K562 (cell line): ENCODE data around the gene MSL2.

Source experiments
- CAMTA2 ChIP-seq: fragments of 250-450 bp; sonication (Bioruptor Pico); conservative IDR thresholded peaks from 2 replicates; pipeline ENCODE4 v1.5.1; 2022
- CCNT2 ChIP-seq: IDR thresholded peaks from 2 replicates; pipeline ENCODE4 v1.6.1; 2011; ENCODE audit warnings: borderline replicate concordance, low read depth, mild to moderate bottlenecking, moderate library complexity, mixed read lengths, low read length; ENCODE audit not compliant: insufficient read length; ENCODE audit errors: extremely low read depth
- CEBPG ChIP-seq, 3 experiments: fragments of 200-800 bp in 1 of 3; sonication (Bioruptor generic) in 1 of 3; sonication (generic) in 1 of 3; formaldehyde crosslinking in 1 of 3; IDR thresholded peaks in 2 of 3; conservative IDR thresholded peaks in 1 of 3; 2 replicates each; pipeline versions ENCODE4 v1.6.1 to v1.8.0; 2016 to 2022; ENCODE audit warnings: missing compliant biosample characterization in 2 of 3, missing genetic modification characterization in 2 of 3, mild to moderate bottlenecking in 1 of 3, missing genetic modification reagents in 1 of 3
- CTCF ChIP-seq, 3 experiments: IDR thresholded peaks in 2 of 3; conservative IDR thresholded peaks in 1 of 3; 2 replicates each; pipeline ENCODE4 v1.5.1; 2011 to 2012; ENCODE audit warnings: low read length in 3 of 3, mild to moderate bottlenecking in 3 of 3, control low read depth in 2 of 3, improper control_type of control experiment in 1 of 3, inconsistent platforms in 1 of 3, low read depth in 1 of 3, mixed read lengths in 1 of 3, moderate library complexity in 1 of 3; ENCODE audit not compliant: insufficient read depth in 2 of 3
- EP300 ChIP-seq: IDR thresholded peaks from 2 replicates; pipeline ENCODE4 v1.6.1; 2012; ENCODE audit warnings: low read length, improper control_type of control experiment
- ESRRA ChIP-seq: fragments of 450-650 bp; IDR thresholded peaks from 2 replicates; pipeline ENCODE4 v1.6.1; 2014; ENCODE audit warnings: low read depth, mild to moderate bottlenecking, moderate library complexity, borderline replicate concordance
- GABPA ChIP-seq: fragments of 200-800 bp; sonication (Bioruptor generic); conservative IDR thresholded peaks from 2 replicates; pipeline ENCODE4 v1.6.1; 2016; ENCODE audit warnings: low read depth, missing genetic modification characterization, missing compliant biosample characterization
- GATAD2B ChIP-seq: fragments of 450-650 bp; IDR thresholded peaks from 2 replicates; pipeline ENCODE4 v1.6.1; 2017; ENCODE audit warnings: mild to moderate bottlenecking, borderline replicate concordance
- MAX ChIP-seq: sonication (generic); formaldehyde crosslinking; IDR thresholded peaks from 2 replicates; pipeline ENCODE4 v1.9.0; 2022; ENCODE audit warnings: mild to moderate bottlenecking, missing genetic modification reagents
- RFX5 ChIP-seq: IDR thresholded peaks from 2 replicates; pipeline ENCODE4 v1.6.1; 2011; ENCODE audit warnings: low read depth, mild to moderate bottlenecking, improper control_type of control experiment, low read length
- ZNF121 ChIP-seq: sonication (generic); formaldehyde crosslinking; conservative IDR thresholded peaks from 2 replicates; pipeline ENCODE4 v1.8.0; 2022; ENCODE audit warnings: missing genetic modification reagents
- ZNF551 ChIP-seq: fragments of 250-450 bp; sonication (Bioruptor Pico); IDR thresholded peaks from 2 replicates; pipeline ENCODE4 v1.5.0; 2021; ENCODE audit warnings: mild to moderate bottlenecking, moderate library complexity

GRCh38 chr3:136114421-136114820 is 81.7 kb downstream of the MSL2 start:
- no peak for TF ChIP-seq ESRRA
- TF ChIP-seq ZNF551 (CRISPR knock-in tag) = no peak
- TF ChIP-seq CAMTA2 = no peak
- TF ChIP-seq EP300 = no peak
- no peak for TF ChIP-seq ZNF121 (CRISPR knock-in tag)
- no peak for TF ChIP-seq GABPA (tag)
- no peak for TF ChIP-seq MAX
- TF ChIP-seq CEBPG (CRISPR knock-in tag; IDR thresholded peaks at IDR 0.05) = no peak
- TF ChIP-seq CEBPG (tag; conservative IDR thresholded peaks at IDR 0.05 in 1 of 2, IDR thresholded peaks at IDR 0.05 in 1 of 2) = no peak
- no peak for TF ChIP-seq CCNT2
- no peak for TF ChIP-seq RFX5
- TF ChIP-seq GATAD2B = no peak
- TF ChIP-seq CTCF (IDR thresholded peaks at IDR 0.05 in 2 of 3, conservative IDR thresholded peaks at IDR 0.05 in 1 of 3; ENCODE audit: insufficient read depth in 2 of 3, low read depth in 1 of 3, low read length in 3 of 3) = no peak
